IPS DF 6.9 (cell line): ENCODE results near the gene NRXN2.

Source experiments
- DNase-seq: peaks from one replicate; pipeline ENCODE4 v3.0.0-alpha.2; 2013; ENCODE audit warnings: low read depth, low spot score
- H3K27ac ChIP-seq: one replicate; pipeline ENCODE4 v1.5.1; 2013; ENCODE audit warnings: low read length, control low read depth
- H3K27me3 ChIP-seq: 2 replicates; pipeline ENCODE4 v1.6.1; 2013; ENCODE audit warnings: mild to moderate bottlenecking, low read length; ENCODE audit not compliant: control insufficient read depth, insufficient read depth
- H3K36me3 ChIP-seq: 2 replicates; pipeline ENCODE4 v1.6.1; 2013; ENCODE audit warnings: low read length; ENCODE audit not compliant: control insufficient read depth, insufficient read depth
- H3K4me1 ChIP-seq: 2 replicates; pipeline ENCODE4 v1.6.1; 2013; ENCODE audit warnings: low read length; ENCODE audit not compliant: control insufficient read depth, insufficient read depth
- H3K4me3 ChIP-seq: 2 replicates; pipeline ENCODE4 v1.5.1; 2013; ENCODE audit warnings: mild to moderate bottlenecking, low read length
- H3K9me3 ChIP-seq: 2 replicates; pipeline ENCODE4 v1.6.1; 2013; ENCODE audit warnings: low read length, inconsistent platforms; ENCODE audit not compliant: control insufficient read depth, insufficient read depth
- WGBS: extraction: QIAGEN DNeasy Blood & Tissue Kit; methylation state at CpG from one replicate; pipeline ENCODE4 v1.1.7; 2013; ENCODE audit warnings: mixed read lengths, missing lambda C conversion rate; ENCODE audit not compliant: insufficient read length, insufficient coverage; 5-methylcytosine and 5-hydroxymethylcytosine counted together

The NRXN2 gene

GRCh38 chr11:64686466-64687170 is 36.4 kb downstream of the NRXN2 start:
- H3K36me3 ChIP-seq = no peaks in the 10 kb centered on the region
- no peaks in the 10 kb centered on the region for H3K27me3 ChIP-seq
- 0 out of 2 replicates have a peak, but pooled peaks cover 3% of the 10 kb centered on the region for H3K4me1 ChIP-seq
- H3K4me3 ChIP-seq = no peak overlapping the region
- H3K27ac ChIP-seq = no peak overlapping the region
- WGBS = no CpG with 5 or more reads among the region's 9 CpGs
- no peaks in the 10 kb centered on the region for H3K9me3 ChIP-seq
- DNase-seq = no peak

- no peaks in the 10 kb centered on the region for H3K9me3 ChIP-seq
- H3K27me3 ChIP-seq = no peaks in the 10 kb centered on the region
- no CpG with 5 or more reads among the region's 18 CpGs for WGBS
- no peak overlapping the region for H3K4me3 ChIP-seq
- DNase-seq = no peak
- 0 out of 2 replicates have a peak, but pooled peaks cover 3% of the 10 kb centered on the region for H3K4me1 ChIP-seq
- H3K36me3 ChIP-seq = no peaks in the 10 kb centered on the region
- H3K27ac ChIP-seq = no peak overlapping the region
Measured at GRCh38 chr11:64685536-64685935, 37.5 kb downstream of the NRXN2 start.

- H3K27ac ChIP-seq = no peak overlapping the region
- H3K36me3 ChIP-seq = no peaks in the 10 kb centered on the region
- H3K4me1 ChIP-seq = 0 out of 2 replicates have a peak, but pooled peaks cover 3% of the 10 kb centered on the region
- no peak for DNase-seq
- no peaks in the 10 kb centered on the region for H3K27me3 ChIP-seq
- H3K4me3 ChIP-seq = no peak overlapping the region
- WGBS = no CpG with 5 or more reads among the region's 8 CpGs
- H3K9me3 ChIP-seq = no peaks in the 10 kb centered on the region
Measured at GRCh38 chr11:64684357-64684756, 38.6 kb downstream of the NRXN2 start.

- H3K4me3 ChIP-seq = no peak overlapping the region
- H3K36me3 ChIP-seq = no peaks in the 10 kb centered on the region
- H3K27me3 ChIP-seq = no peaks in the 10 kb centered on the region
- no CpG with 5 or more reads among the region's 4 CpGs for WGBS
- DNase-seq = no peak
- no peaks in the 10 kb centered on the region for H3K9me3 ChIP-seq
- no peak overlapping the region for H3K27ac ChIP-seq
- no peaks in the 10 kb centered on the region for H3K4me1 ChIP-seq
Measured at GRCh38 chr11:64681171-64681570, 41.8 kb downstream of the NRXN2 start.

- no peak overlapping the region for H3K27ac ChIP-seq
- H3K9me3 ChIP-seq = no peaks in the 10 kb centered on the region
- WGBS = no CpG with 5 or more reads among the region's 2 CpGs
- H3K4me3 ChIP-seq = no peak overlapping the region
- no peaks in the 10 kb centered on the region for H3K36me3 ChIP-seq
- DNase-seq = no peak
- no peaks in the 10 kb centered on the region for H3K4me1 ChIP-seq
- H3K27me3 ChIP-seq = no peaks in the 10 kb centered on the region
Measured at GRCh38 chr11:64679846-64680245, 43.2 kb downstream of the NRXN2 start.

GRCh38 chr11:64677441-64678023 is 45.5 kb downstream of the NRXN2 start:
- H3K27me3 ChIP-seq = no peaks in the 10 kb centered on the region

GRCh38 chr11:64676261-64676615 is 46.8 kb downstream of the NRXN2 start:
- no CpG with 5 or more reads among the region's 2 CpGs for WGBS
- Histone ChIP-seq H3K4me1 (no peaks in the 10 kb centered on the region), H3K9me3 (no peaks in the 10 kb centered on the region), H3K4me3 (no peak overlapping the region), H3K36me3 (no peaks in the 10 kb centered on the region), H3K27me3 (no peaks in the 10 kb centered on the region), H3K27ac (no peak overlapping the region)
- DNase-seq = no peak

More at GRCh38 chr11:64677441-64678023, 45.5 kb downstream of the NRXN2 start:
- no peak overlapping the region for H3K4me3 ChIP-seq
- H3K27ac ChIP-seq = no peak overlapping the region
- DNase-seq = no peak
- H3K4me1 ChIP-seq = no peaks in the 10 kb centered on the region
- no peaks in the 10 kb centered on the region for H3K36me3 ChIP-seq
- no peaks in the 10 kb centered on the region for H3K9me3 ChIP-seq
- WGBS = no CpG with 5 or more reads among the region's 6 CpGs

- Histone ChIP-seq H3K4me1 (no peaks in the 10 kb centered on the region), H3K27me3 (no peaks in the 10 kb centered on the region), H3K27ac (no peak overlapping the region), H3K9me3 (no peaks in the 10 kb centered on the region), H3K36me3 (no peaks in the 10 kb centered on the region), H3K4me3 (no peak overlapping the region)
- DNase-seq = no peak
- no CpG with 5 or more reads among the region's 19 CpGs for WGBS
Measured at GRCh38 chr11:64675450-64676260, 47.3 kb downstream of the NRXN2 start.

- DNase-seq = no peak
- H3K27me3 ChIP-seq = no peaks in the 10 kb centered on the region
- H3K27ac ChIP-seq = no peak overlapping the region
- no CpG with 5 or more reads among the region's 2 CpGs for WGBS
- no peaks in the 10 kb centered on the region for H3K4me1 ChIP-seq
- no peak overlapping the region for H3K4me3 ChIP-seq
- H3K36me3 ChIP-seq = no peaks in the 10 kb centered on the region
- no peaks in the 10 kb centered on the region for H3K9me3 ChIP-seq
Measured at GRCh38 chr11:64674774-64675173, 48.2 kb downstream of the NRXN2 start.

- H3K36me3 ChIP-seq = no peaks in the 10 kb centered on the region
- no peaks in the 10 kb centered on the region for H3K27me3 ChIP-seq
- H3K4me1 ChIP-seq = no peaks in the 10 kb centered on the region
- no peak overlapping the region for H3K27ac ChIP-seq
- DNase-seq = no peak
- H3K9me3 ChIP-seq = no peaks in the 10 kb centered on the region
- no CpG with 5 or more reads among the region's 1 CpG for WGBS
- H3K4me3 ChIP-seq = no peak overlapping the region
Measured at GRCh38 chr11:64673279-64673678, 49.7 kb downstream of the NRXN2 start.
